ENCODE measurements around the gene TXNL4A.

Gene TXNL4A

GRCh38 chr18:79991494-79991893 lies 3.1 kb upstream of the TXNL4A start:
- DNase-seq: no peak

DNA sequence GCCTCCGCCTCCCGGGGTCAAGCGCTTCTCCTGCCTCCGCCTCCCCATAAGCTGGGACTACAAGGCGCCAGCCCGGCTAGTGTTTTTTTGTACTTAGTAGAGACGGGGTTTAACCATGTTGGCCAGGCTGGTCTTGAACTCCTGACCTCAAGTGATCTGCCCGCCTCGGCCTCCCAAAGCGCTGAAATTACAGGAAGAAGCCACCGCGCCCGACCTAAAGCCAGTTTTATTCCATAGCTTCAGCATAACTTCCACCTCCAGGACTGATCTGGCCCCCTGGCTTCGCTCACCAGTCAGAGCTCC lies 783 bp upstream of the TXNL4A start:
- DNase-seq: no peak

GRCh38 chr18:79988071-79988450 lies 302 bp downstream of the TXNL4A start:
- peak; percentile 71 for DNase-seq

DNA sequence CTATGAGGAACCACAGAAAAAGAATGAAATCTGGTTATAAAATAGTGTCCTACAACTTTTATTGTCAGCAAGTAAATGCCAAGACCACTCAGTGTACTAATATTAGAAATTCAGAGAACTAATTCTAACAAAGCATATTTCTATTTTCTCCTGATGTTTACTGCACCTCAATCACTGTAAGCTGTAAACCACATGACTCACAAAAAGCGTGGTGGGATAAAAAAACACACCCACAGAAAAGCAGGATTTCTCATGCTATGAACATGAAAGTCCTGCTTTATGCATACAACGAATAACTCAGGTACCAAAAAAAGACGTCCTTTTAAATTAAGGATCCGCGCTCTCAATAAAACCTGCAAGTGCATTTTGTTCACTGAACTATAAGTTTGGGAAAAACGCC lies 797 bp downstream of the TXNL4A start:
- no peak for DNase-seq

DNA sequence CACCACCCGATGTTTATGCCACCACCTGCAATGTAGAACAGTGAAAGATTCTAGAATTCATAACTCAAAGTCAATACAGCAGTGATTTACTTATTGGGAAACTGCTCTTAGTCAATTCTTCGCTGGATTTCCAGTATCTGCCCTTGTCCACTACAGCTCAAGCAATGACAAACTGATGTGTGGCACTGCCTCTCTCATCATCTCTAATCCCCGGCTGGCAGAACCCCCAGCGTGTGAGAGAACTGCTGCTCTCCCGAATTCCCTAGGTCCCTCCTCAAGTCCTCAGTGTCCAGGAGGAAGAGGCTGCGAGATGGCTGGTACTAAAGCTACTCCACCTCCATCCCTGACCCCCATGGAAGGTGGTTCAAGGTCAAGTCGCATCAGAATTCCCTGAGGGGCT lies 1.6 kb downstream of the TXNL4A start:
- DNase-seq: no peak

GRCh38 chr18:79985172-79985571 lies 3.2 kb downstream of the TXNL4A start:
- no peak for DNase-seq

GRCh38 chr18:79983793-79984192 lies 4.6 kb downstream of the TXNL4A start:
- no peak for DNase-seq

GRCh38 chr18:79983253-79983652 lies 5.1 kb downstream of the TXNL4A start:
- no peak for DNase-seq

DNA sequence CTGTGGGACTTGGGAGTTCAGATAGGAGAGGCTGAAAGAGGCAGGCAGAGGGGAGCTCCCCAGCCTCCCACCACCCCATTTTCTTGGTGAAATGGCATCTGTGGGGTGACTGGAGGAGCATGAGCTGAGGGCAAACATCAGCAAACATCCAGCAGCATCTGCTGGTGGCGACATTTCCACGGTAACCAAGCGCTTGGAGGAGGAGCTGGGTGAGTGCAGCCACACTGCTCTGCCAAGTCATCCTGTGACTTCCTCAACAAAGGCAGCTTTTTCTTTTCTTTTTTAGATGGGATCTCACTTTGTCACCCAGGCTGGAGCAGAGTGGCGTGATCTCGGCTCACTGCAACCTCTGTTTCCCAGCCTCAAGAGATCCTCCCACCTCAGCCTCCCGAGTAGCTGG lies 5.6 kb downstream of the TXNL4A start:
- DNase-seq: no peak

DNA sequence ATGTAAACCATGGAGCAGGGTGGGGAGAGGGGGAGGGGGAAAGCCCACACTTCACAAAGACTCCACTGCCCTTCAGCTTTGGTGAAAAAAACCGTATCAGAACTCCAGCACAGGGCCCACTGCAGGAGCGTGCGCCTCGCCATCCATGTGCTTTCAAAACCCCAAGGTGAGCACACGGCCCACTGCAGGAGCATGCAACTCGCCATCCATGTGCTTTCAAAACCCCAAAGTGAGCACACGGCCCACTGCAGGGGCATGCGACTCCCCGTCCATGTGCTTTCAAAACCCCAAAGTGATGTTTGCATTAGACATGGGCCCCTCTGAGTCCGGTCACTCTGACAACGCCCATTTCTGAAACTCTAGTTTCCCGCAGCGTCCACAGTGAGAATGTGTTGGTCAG lies 7.8 kb downstream of the TXNL4A start:
- no peak for DNase-seq

DNA sequence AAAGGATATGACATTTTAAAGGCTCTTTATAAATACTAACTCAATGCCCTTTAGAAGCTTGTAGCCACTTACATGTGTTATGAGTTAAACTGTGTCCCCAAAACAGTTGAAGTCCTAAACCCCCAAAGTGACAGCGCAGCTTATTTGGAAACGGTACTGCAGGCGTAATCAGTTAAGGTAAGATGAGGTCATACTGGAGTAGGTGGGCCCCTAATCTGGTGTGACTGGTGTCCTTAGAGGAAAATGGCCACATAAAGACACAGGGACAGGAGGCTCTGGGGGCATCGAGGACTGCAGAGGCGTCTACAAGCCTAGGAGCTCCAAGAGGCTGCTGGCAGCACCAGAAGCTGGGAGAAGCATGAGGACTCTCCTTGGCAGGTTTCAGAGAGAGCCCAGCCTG lies 8.5 kb downstream of the TXNL4A start:
- DNase-seq: no peak

GRCh38 chr18:79975985-79976680 lies 12.2 kb downstream of the TXNL4A start:
- DNase-seq: no peak

GRCh38 chr18:79975043-79975442 lies 13.3 kb downstream of the TXNL4A start:
- DNase-seq: no peak

- DNase-seq: no peak
These were observed 14.2 kb downstream of the TXNL4A start for GRCh38 chr18:79974025-79974654.

DNA sequence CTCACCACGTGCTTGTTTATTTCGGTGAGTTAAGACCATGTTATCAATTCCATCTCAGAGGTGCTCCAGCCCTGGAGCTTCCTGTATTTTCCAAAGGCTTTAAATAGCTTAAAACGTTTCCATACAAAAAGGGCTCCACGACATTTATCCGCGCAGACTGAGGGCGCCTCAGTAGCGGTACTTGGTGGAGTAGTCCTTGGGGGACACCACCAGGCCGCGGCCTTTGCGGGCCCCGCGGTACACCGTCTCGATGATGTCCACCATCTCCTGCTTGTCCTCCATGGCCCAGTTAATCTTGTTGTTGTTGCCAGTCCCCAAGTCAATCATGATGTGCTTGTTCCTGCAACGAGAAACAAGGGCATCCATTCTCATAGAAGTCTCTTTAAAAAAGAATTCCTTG lies 14.8 kb downstream of the TXNL4A start:
- no peak for DNase-seq

DNA sequence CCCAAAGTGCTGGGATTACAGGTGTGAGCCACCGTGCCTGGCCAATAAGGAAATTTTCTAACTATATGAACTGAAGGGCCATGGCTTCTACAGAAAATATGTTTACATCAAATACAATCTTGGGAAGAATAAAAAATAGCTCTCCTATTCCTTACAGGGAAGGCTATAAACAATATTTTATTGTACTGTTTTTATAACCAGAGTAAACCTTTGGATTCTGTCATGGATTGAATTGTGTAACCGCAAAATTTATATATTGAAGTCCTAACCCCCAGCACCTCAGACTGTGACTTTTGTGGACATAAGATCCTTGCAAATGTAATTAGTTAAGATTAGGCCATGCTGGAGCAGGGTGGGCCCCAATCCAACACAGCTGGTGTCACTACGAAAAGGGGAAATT lies 15.6 kb downstream of the TXNL4A start:
- DNase-seq: no peak

DNA sequence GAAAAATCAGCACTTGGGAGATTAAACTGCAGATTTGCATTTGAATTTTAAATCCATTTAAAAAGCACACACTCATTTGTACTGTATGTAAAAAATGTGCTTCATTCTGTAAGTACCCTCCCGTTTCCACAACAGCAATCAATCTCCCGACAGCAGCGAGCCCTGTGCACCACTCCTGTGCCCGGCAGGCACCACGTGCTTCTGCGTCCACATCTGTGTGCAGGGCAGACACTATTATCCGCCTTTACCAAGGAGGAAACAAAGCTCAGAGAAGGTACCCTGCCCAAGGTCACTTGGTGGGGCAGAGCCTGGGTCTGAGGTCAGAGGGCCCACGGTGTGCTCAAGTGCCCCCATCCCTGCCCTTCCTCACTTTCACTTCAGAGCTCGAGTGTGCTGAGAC lies 16.4 kb downstream of the TXNL4A start:
- DNase-seq: no peak

GRCh38 chr18:79971211-79971952 lies 17.0 kb downstream of the TXNL4A start:
- DNase-seq: no peak

DNA sequence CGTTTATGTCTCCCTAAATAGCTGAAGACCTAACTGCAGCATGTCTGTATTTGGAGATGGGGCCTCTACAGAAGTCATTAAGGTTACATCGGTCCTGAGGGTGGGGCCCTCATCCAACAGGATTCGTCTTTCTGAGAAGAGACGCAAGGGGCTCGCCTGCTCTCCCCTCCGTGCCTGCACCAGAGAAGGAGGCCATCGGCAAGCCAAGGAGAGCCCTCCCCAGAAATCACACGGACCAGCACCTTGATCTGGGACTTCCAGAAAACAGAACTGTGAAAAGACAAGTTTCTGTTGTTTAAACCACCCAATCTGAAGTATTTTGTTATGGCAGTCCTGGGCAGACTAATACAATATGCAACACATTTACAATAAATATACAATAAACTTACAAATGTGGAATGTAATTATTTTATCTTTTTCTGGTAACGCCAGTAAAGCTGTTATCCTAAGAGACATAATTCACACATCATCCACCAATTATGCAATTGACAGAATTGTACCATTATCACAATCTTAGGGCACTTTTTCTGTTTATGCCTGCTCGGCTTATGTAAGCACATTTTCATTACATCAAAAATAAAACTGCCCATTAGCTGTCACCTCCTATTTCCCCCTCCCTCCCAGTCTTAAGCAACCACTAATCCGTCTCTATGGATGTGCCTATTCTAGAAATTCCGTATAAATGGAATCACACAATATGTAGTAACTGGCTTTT lies 17.8 kb downstream of the TXNL4A start:
- DNase-seq: no peak

DNA sequence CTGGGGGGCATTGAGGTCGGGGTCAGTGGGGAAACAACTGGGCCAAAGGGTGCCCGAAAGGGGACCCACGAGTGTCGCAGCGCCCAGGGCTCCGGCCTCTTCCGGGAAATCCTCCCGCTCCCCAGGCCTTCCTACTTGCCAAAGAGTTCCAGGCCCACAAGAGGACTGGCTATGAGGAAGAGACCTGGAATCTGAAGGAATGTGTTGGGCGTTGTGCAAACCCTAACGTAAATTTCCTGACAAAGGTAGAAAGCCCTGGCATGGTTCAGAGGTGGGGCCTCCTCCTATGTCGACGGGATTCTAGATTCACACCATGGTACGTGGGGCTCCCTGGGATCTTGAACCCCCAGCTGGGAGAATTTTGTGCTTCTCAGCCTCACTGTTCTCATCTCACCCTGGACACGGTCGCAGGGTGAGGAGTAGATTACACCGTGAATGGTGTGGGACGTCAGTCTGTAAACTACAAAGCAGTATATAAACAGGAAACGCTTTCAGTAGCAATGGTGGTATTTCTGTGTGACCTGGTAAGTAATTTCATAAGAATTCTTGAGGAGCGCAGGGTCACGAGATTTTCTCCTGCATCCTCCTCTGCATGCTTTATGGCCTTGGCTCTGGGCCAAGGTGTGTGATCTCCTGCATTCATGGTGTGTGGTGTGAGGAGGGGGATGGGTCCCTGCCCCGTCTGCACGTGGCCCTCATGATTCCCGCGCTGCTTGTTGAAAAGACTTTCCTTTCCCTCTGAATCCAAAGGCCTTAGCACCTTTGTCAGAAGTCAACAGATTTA lies 23.1 kb downstream of the TXNL4A start:
- DNase-seq: no peak

GRCh38 chr18:79964330-79965118 lies 23.8 kb downstream of the TXNL4A start, which contains the start of gene HSBP1L1:
TSS of gene HSBP1L1 (plus strand) at chr18:79964643. CDS start at chr18:79964736, 93 bp downstream.
- peak; percentile 77 for DNase-seq

Data from activated T-cell treated with anti-CD3 and anti-CD28 coated beads, Interleukin-2, amount 50 U/mL, for 1 hour (primary cell).